ENCODE results near the gene MGLL. TPM values are rescaled to one million over a fixed set of nuclear protein-coding genes. Genes with fewer than 3 reads are reported as not detected.
"Not testable (repeated sequence)": the region's sequence is repeated elsewhere in the genome, so short reads cannot be mapped to it uniquely, and the experiment has no call there.

MGLL gene
- total and polyA plus RNA-seq, 5 experiments from 2014 or later: 0.34 to 0.77 (median 0.62) TPM; not detected in 2

DNA sequence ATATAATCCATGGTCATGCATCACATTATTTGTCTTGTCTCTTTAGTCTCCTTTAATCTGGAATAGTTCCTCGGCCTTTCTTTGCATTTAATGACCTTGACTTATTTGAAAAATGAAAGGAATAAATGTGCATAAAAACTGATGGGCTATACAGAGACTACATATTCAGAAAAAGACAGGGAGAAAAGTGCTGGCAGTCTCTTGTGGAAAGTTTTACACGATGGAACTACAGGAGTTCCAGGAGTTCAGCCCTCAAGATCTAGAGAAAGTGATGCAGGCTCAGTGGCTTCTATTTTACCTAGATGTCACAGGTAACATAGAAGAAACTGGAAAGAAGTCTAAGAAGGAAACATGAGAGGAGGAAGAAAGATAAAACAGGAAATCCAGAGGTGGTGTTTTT is 157.2 kb downstream of the MGLL start:
- Mint-ChIP-seq H3K36me3 (peaks cover 0 to 2% (median 0%) of the 10 kb centered on the region in 3 donors), H3K9me3 (no peaks in the 10 kb centered on the region), H3K27ac (no peak overlapping the region), H3K4me1 (no peaks in the 10 kb centered on the region), H3K4me3 (no peak overlapping the region), H3K27me3 (no peaks in the 10 kb centered on the region)
- no peak for DNase-seq
- no peak for ATAC-seq
- POLR2A ChIA-PET: no interaction called here

GRCh38 chr3:127663151-127663550 is 159.2 kb downstream of the MGLL start:
- Mint-ChIP-seq H3K9me3 (no peaks in the 10 kb centered on the region), H3K4me1 (no peaks in the 10 kb centered on the region), H3K36me3 (peaks cover 0 to 3% (median 0%) of the 10 kb centered on the region in 3 donors), H3K4me3 (no peak overlapping the region), H3K27me3 (no peaks in the 10 kb centered on the region), H3K27ac (no peak overlapping the region)
- no peak for ATAC-seq
- no peak for DNase-seq
- POLR2A ChIA-PET: no interaction called here

- no peaks in the 10 kb centered on the region for H3K4me1 Mint-ChIP-seq
- POLR2A ChIA-PET: no interaction called here
- H3K4me3 Mint-ChIP-seq: no peak overlapping the region
- no peaks in the 10 kb centered on the region for H3K9me3 Mint-ChIP-seq
- ATAC-seq (no peak), DNase-seq (no peak)
- H3K27ac Mint-ChIP-seq: no peak overlapping the region
- peaks cover 0 to 3% (median 0%) of the 10 kb centered on the region in 3 donors for H3K36me3 Mint-ChIP-seq
- no peaks in the 10 kb centered on the region for H3K27me3 Mint-ChIP-seq
Observed at GRCh38 chr3:127662001-127662469, 160.3 kb downstream of the MGLL start.

GRCh38 chr3:127661600-127661999 is 160.7 kb downstream of the MGLL start:
- H3K36me3 Mint-ChIP-seq: peaks cover 0 to 3% (median 0%) of the 10 kb centered on the region in 3 donors
- no peak for ATAC-seq
- H3K4me1 Mint-ChIP-seq: no peaks in the 10 kb centered on the region
- no peak overlapping the region for H3K27ac Mint-ChIP-seq
- DNase-seq: no peak
- no peaks in the 10 kb centered on the region for H3K9me3 Mint-ChIP-seq
- POLR2A ChIA-PET: no interaction called here
- H3K4me3 Mint-ChIP-seq: no peak overlapping the region
- no peaks in the 10 kb centered on the region for H3K27me3 Mint-ChIP-seq

DNA sequence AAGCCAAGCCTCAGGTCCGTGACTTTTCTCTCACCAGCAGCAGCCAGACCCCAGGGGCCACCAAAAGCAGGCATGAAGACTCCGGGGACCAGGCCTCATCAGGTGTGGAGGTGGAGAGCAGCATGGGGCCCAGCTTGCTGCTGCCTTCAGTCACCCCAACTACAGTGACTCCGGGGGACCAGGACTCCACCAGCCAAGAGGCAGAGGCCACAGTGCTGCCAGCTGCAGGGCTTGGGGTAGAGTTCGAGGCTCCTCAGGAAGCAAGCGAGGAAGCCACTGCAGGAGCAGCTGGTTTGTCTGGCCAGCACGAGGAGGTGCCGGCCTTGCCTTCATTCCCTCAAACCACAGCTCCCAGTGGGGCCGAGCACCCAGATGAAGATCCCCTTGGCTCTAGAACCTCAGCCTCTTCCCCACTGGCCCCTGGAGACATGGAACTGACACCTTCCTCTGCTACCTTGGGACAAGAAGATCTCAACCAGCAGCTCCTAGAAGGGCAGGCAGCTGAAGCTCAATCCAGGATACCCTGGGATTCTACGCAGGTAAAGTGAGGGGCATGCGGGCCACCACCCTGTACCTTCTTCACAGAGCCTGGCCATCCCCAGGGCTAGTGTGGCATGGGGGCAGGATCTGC is 161.6 kb downstream of the MGLL start:
- Mint-ChIP-seq H3K9me3 (no peaks in the 10 kb centered on the region), H3K27ac (no peak overlapping the region), H3K4me1 (no peaks in the 10 kb centered on the region), H3K27me3 (no peaks in the 10 kb centered on the region), H3K4me3 (no peak overlapping the region), H3K36me3 (peaks cover 0 to 3% (median 0%) of the 10 kb centered on the region in 3 donors)
- POLR2A ChIA-PET: interaction anchor here (0.7 kb wide), 1 partner anchor 1886 kb away, joined by 3 read pairs; no protein-coding TSS in a partner anchor
- no peak for DNase-seq
- no peak for ATAC-seq

DNA sequence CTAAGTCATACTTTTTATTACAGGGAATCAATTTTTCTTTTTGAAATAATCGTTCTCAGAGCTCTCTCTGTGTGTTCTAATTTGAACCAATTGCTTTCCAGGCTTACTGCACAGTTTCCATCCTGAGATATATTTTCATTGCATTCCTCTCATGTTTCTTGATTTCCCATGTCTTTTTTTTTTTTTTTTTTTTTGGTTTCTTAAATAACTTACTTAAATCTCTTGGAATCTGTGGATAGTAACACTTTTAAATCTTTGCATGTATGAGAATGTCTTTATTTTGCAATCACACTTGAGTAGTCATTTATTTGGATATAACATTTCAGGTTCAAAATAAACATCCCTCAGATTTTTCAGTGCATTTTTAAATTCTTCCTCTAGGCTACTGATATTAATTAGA is 164.1 kb downstream of the MGLL start:
- Mint-ChIP-seq H3K36me3 (peaks cover 0 to 3% (median 0%) of the 10 kb centered on the region in 3 donors), H3K27me3 (no peaks in the 10 kb centered on the region), H3K9me3 (no peaks in the 10 kb centered on the region), H3K4me1 (no peaks in the 10 kb centered on the region), H3K4me3 (no peak overlapping the region), H3K27ac (no peak overlapping the region)
- no peak for DNase-seq
- POLR2A ChIA-PET: interaction anchor here (0.7 to 0.9 kb wide), 2 partner anchors 17 to 37 kb away, joined by 5 to 6 read pairs; no protein-coding TSS in a partner anchor
- no peak for ATAC-seq

DNA sequence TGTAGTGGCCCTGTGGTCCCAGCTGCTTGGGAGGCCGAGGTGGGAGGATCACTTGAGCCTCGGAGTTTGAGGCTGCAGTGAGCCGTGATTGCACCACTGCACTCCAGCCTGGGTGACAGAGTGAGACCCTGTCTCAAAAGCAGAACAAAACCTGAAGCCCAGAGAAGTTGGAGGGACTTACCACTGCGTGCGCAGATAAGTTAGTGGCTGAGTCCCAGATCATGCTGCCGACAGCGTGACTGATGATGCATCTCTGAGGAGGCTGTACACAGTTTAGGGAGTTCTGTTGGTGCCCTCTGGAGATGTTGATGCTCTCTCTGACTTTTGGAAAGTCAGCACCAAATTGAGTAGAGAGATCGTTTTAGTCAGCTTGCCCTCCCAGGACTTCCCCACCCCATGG is 165.4 kb downstream of the MGLL start:
- H3K9me3 Mint-ChIP-seq: no peaks in the 10 kb centered on the region
- H3K27ac Mint-ChIP-seq: no peak overlapping the region
- peaks cover 0 to 3% (median 0%) of the 10 kb centered on the region in 3 donors for H3K36me3 Mint-ChIP-seq
- POLR2A ChIA-PET: no interaction called here
- ATAC-seq: no peak
- no peak overlapping the region for H3K4me3 Mint-ChIP-seq
- DNase-seq: no peak
- no peaks in the 10 kb centered on the region for H3K27me3 Mint-ChIP-seq
- H3K4me1 Mint-ChIP-seq: no peaks in the 10 kb centered on the region

- DNase-seq (no peak), ATAC-seq (no peak)
- H3K27me3 Mint-ChIP-seq: no peaks in the 10 kb centered on the region
- no peak overlapping the region for H3K4me3 Mint-ChIP-seq
- H3K27ac Mint-ChIP-seq: peak overlapping the region in 1 of 10 donors; percentile 51
- H3K9me3 Mint-ChIP-seq: no peaks in the 10 kb centered on the region
- POLR2A ChIA-PET: interaction anchor here (1.4 kb wide), 1 partner anchor 17 kb away, joined by 4 read pairs; the partner anchor contains the start of gene ABTB1
- peaks cover 0 to 3% (median 0%) of the 10 kb centered on the region in 3 donors for H3K36me3 Mint-ChIP-seq
- no peaks in the 10 kb centered on the region for H3K4me1 Mint-ChIP-seq
Observed at GRCh38 chr3:127655641-127656040, 166.7 kb downstream of the MGLL start.

DNA sequence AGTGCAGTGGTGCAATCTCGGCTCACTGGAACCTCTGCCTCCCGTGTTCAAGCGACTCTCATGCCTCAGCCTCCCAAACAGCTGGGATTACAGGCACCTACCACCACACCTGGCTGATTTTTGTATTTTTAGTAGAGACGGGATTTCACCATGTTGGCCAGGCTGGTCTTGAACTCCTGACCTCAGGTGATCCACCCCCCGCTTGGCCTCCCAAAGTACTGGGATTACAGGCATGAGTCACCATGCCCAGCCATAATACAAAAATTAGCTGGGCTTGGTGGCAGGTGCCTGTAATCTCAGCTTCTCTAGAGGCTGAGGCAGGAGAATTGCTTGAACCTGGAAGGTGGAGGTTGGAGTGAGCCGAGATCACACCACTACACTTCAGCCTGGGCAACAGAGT is 167.3 kb downstream of the MGLL start:
- not testable (repeated sequence) for H3K27ac Mint-ChIP-seq, H3K9me3 Mint-ChIP-seq, ATAC-seq, H3K36me3 Mint-ChIP-seq, H3K27me3 Mint-ChIP-seq, H3K4me3 Mint-ChIP-seq, DNase-seq, H3K4me1 Mint-ChIP-seq
- POLR2A ChIA-PET: interaction anchor here (1.4 kb wide), 1 partner anchor 17 kb away, joined by 4 read pairs; the partner anchor contains the start of gene ABTB1

DNA sequence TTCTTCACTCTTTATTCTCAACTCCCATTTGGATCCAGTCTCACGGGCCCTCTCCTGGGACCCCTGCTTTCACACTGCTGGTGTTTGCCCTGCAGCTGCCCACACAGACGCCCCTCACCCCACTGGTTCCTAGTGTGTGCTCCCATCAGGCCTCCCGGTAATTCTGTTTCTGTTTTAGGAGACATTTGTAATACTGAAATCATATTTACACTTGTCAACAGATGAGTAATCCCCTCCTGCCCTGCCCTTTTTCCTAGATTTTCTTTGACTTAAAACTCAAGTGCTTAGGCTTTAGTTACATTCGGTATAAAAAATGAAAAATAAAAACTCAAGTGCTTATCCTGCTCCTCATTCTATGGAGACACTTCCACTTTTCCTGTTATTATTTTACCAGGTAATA is 167.9 kb downstream of the MGLL start:
- POLR2A ChIA-PET: interaction anchor here (1.4 kb wide), 1 partner anchor 18 kb away, joined by 4 read pairs; the partner anchor contains the start of gene ABTB1
- no peaks in the 10 kb centered on the region for H3K9me3 Mint-ChIP-seq

GRCh38 chr3:127652246-127652995 is 169.9 kb downstream of the MGLL start:
- ATAC-seq (peak; percentile 63 to 73), DNase-seq (peak in 5 of 10 donors; percentile 20 to 46 (median 35))
- H3K27ac Mint-ChIP-seq: peak overlapping the region in 2 of 10 donors; percentile 14 to 36
- no peak overlapping the region for H3K4me3 Mint-ChIP-seq
- no peaks in the 10 kb centered on the region for H3K36me3 Mint-ChIP-seq
- H3K9me3 Mint-ChIP-seq: no peaks in the 10 kb centered on the region
- peaks cover 0 to 2% (median 0%) of the 10 kb centered on the region in 5 donors for H3K27me3 Mint-ChIP-seq
- POLR2A ChIA-PET: no interaction called here
- H3K4me1 Mint-ChIP-seq: no peaks in the 10 kb centered on the region

More for the DNA sequence above, 167.9 kb downstream of the MGLL start:
- DNase-seq (no peak), ATAC-seq (no peak)
- H3K27me3 Mint-ChIP-seq: peaks cover 0 to 2% (median 0%) of the 10 kb centered on the region in 5 donors
- H3K4me3 Mint-ChIP-seq: no peak overlapping the region
- H3K36me3 Mint-ChIP-seq: no peaks in the 10 kb centered on the region
- H3K4me1 Mint-ChIP-seq: no peaks in the 10 kb centered on the region
- H3K27ac Mint-ChIP-seq: peak overlapping the region in 1 of 10 donors; percentile 4

- no peaks in the 10 kb centered on the region for H3K36me3 Mint-ChIP-seq
- H3K9me3 Mint-ChIP-seq: no peaks in the 10 kb centered on the region
- no peak overlapping the region for H3K4me3 Mint-ChIP-seq
- H3K27ac Mint-ChIP-seq: no peak overlapping the region
- DNase-seq (no peak), ATAC-seq (no peak)
- H3K4me1 Mint-ChIP-seq: no peaks in the 10 kb centered on the region
- POLR2A ChIA-PET: no interaction called here
- H3K27me3 Mint-ChIP-seq: peaks cover 0 to 2% (median 0%) of the 10 kb centered on the region in 5 donors
Observed at GRCh38 chr3:127651516-127652172, 170.7 kb downstream of the MGLL start.

GRCh38 chr3:127650236-127650635 is 172.1 kb downstream of the MGLL start:
- no peaks in the 10 kb centered on the region for H3K9me3 Mint-ChIP-seq

More at GRCh38 chr3:127650236-127650635, 172.1 kb downstream of the MGLL start:
- H3K36me3 Mint-ChIP-seq: no peaks in the 10 kb centered on the region
- no peak overlapping the region for H3K27ac Mint-ChIP-seq
- H3K4me3 Mint-ChIP-seq: no peak overlapping the region
- DNase-seq (no peak), ATAC-seq (no peak)
- H3K4me1 Mint-ChIP-seq: no peaks in the 10 kb centered on the region
- POLR2A ChIA-PET: no interaction called here
- H3K27me3 Mint-ChIP-seq: peaks cover 0 to 2% (median 0%) of the 10 kb centered on the region in 5 donors
